GOT3 (cell line): Measurements from ENCODE around the gene ALKBH3.

ENCODE experiments used
- DNase-seq: peaks from one replicate; lab custom pipeline; 2025; ENCODE audit warnings: mixed read lengths; lab: John Stamatoyannopoulos, UW

Gene ALKBH3

DNA sequence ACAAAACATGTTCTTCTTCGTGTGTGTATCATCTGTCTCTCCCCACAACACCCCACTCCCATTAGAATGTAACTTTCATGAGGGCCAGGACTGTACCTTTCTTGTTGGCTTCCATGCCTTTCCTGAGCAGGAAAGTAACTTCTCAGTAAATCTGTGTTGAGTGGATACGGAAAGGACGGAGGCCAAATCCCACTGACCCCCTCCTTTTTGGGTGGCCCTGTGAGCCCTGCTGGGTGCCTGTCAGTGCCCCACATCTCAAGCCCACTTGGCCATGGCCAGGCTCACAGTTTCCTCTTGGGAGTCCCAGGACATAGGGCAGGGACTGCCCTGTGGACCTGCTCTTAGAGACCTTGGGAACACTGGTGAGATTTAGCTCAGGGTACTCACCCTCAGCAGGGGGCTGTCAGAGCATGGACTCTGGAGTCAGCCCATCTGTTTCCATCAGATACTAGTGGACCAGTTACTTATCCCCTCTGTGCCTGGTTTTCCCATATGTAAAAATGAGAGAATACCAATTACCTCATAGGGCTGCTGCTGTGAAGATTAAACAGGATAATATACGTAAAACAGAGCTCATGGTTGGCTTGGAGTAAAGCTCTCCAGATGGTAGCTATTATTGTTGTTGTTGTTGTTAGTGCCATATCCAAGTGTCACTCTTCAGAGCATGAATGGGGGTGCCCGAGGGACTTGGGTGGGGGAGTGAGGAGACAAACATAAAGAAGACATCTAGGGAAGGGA is 60.8 kb downstream of the ALKBH3 start:
- no peak for DNase-seq

GRCh38 chr11:43942662-43943371 is 62.2 kb downstream of the ALKBH3 start:
- no peak for DNase-seq

- DNase-seq, result no peak
These were observed 62.8 kb downstream of the ALKBH3 start for GRCh38 chr11:43943372-43943930.

DNA sequence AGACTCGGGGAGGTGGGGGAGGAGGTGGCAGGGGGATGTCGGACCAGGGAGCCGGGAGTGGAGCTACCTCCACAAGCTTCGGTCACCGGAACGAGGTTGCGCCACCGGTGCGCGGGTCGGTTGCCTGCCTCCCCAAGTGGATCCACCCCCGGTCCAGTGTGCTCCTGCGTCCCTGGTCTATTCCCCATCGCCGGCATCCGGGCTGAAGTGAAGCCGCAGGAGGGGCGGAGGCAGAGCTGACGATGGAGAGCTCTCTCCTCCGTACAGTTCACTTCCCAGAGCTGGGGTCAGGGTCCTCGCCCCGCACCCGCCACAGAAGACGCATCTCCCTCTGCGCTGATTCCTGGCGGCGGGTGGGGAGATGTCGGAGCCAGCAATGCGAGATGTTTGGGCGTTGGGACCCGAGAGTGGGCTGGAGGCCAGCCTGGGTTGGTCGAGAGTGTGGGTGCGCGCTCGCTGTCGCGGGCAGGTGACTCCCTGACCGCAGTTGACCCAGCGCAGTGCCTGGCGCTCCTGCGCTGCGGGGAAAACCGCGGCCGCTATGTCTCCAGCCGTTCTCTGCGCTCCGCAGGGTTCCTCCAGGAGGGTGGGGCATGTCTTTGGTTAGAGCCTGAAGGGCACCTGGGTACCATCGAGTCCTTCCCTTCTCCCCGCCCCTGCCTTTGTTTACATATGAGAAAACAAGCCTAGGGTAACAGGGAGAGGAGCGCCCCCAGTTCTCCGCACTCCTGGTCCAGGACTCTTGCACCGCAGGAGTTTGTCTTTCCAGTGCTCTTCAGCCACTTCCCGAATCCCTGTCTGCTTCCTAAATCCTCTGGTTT is 63.5 kb downstream of the ALKBH3 start:
- DNase-seq, result peak; percentile 8

GRCh38 chr11:43944761-43945311 is 64.2 kb downstream of the ALKBH3 start:
- peak; percentile 32 for DNase-seq

- no peak for DNase-seq
These were observed 66.4 kb downstream of the ALKBH3 start for GRCh38 chr11:43947003-43947500.

DNA sequence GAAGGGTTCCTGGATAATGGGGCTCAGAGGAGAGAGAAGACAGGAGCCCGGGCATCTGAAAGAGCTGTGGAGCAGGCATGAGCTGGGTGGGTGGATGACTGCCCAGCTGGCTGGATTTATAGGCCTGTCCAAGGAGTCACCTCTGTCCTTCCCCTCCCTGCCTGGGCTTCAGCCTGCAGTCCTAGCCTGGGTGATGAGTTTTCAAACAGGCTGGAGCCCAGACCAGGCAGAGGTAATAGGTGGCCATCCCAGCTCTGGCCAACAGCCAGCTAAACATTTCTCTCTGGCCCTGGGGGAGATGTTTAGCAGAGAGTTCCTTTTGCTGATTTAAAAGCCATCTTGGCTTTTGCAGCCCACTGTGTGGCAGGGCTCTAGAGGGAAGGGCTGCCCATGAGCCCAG is 67.2 kb downstream of the ALKBH3 start:
- DNase-seq, result no peak

DNA sequence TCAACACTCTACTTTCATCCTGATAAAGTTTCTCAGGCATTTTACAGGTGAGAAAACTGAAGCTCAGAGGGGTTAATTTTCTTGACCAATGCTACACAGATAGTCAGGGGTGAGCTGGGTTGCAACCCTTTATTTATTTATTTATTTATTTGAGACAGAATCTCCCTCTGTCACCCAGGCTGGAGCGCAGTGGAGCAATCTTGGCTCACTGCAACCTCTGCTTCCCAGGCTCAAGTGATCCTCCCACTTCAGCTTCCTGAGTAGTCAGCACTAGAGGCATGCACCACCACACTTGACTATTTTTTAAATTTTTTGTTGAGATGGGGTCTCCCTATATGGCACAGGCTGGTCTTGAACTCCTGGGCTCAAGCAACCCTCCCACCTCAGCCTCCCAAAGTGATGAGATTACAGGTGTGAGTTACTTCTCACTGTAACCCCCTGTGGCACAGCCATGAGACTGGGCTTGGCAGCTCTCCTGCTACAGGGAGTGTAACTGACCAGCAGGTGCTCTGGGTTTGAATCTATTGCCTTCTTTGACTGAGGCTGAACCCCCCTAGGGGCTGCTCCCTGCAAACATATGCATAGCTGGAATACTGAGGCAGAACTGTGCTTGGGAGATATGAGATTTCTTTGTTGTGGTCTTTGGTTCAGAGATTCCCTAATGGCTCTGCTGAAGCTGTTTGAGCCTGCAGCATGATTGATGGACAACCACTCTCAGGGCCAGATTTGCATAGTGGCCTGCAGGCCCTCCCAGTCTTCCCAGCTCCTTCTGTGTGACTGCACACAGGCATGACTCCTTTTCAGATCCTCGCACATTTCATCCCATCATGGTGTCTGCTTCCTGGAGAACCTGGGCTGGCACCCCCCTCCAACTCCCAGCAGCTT is 68.0 kb downstream of the ALKBH3 start:
- no peak for DNase-seq

GRCh38 chr11:43950311-43950855 is 69.8 kb downstream of the ALKBH3 start:
- no peak for DNase-seq

- no peak for DNase-seq
These were observed 70.6 kb downstream of the ALKBH3 start for GRCh38 chr11:43951231-43951630.

DNA sequence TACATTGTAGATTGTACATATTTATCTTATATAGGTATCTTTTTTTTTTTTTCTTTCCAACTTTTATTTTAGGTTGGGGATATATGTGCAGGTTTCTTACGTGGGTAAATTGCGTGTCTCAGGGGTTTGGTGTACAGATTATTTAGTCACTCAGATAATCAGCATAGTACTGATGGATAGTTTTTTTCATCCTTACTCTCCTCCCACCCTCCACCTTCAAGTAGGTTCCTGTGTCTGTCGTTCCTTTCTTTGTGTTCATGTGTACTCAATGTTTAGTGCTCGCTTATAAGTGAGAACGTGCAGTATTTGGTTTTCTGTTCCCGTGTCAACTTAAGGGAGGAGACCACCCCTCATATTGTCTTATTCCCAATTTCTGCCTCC is 71.4 kb downstream of the ALKBH3 start:
- DNase-seq, result no peak

GRCh38 chr11:43952401-43953342 is 72.0 kb downstream of the ALKBH3 start:
- DNase-seq, result no peak

GRCh38 chr11:43953521-43953920 is 72.9 kb downstream of the ALKBH3 start:
- no peak for DNase-seq

- no peak for DNase-seq
These were observed 73.6 kb downstream of the ALKBH3 start for GRCh38 chr11:43954241-43954640.

DNA sequence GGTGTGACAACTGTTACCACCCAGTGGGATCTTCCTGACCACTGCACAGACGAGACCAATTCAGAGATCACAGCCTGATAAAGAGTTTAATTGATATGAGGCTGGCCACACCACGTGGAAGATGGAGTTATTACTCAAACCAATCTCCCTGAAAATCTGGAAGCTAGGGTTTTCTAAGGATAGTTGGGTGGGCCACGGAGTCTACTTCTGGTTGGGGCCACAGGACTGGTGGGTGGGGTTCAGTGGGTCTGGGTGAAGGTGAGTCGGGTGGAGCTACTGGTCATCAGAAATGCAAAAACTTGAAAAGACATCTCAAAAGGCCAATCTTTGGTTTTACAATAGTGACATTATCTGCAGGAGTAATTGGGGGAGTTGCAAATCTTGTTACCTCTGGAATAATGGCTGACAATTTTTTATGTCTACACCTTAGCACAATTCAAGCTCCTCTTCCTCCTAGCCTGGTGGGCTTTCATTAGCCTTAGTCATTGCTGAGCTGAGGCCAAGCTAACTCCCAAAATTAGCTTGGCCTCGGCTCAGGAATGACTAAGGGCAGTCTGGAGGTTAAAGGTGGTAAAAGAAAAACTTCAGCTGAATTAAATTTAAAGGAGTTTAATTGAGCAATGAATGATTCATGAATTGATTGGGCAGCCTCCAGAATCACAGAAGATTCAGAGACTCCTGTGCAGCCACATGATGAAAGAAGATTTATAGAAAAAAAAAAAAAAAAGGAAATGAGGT is 74.9 kb downstream of the ALKBH3 start:
- no peak for DNase-seq

- no peak for DNase-seq
These were observed 76.9 kb downstream of the ALKBH3 start for GRCh38 chr11:43957571-43957970.

GRCh38 chr11:43959321-43959995 is 78.8 kb downstream of the ALKBH3 start:
- no peak for DNase-seq
